Measurements from ENCODE around the gene FAM174B.

The FAM174B gene

GRCh38 chr15:92636401-92636907 lies 19.1 kb downstream of the FAM174B start:
- H3K36me3 ChIP-seq: no peaks in the 10 kb centered on the region
- no peaks in the 10 kb centered on the region for H3K27me3 ChIP-seq
- no peak overlapping the region for H3K27ac ChIP-seq
- H3K4me3 ChIP-seq: no peak overlapping the region
- no peak for DNase-seq
- TF ChIP-seq CTCF (IDR thresholded peaks at IDR 0.05): no peak
- H3K9me3 ChIP-seq: peaks cover 0 to 8% (median 0%) of the 10 kb centered on the region in 3 donors
- intact Hi-C loops (cut with DNase I; ENCODE audit: low total_unique reads): no loop called here
- peaks cover 0 to 42% (median 21%) of the 10 kb centered on the region in 4 donors for H3K4me1 ChIP-seq

GRCh38 chr15:92634671-92635201 lies 20.8 kb downstream of the FAM174B start:
- peaks cover 0 to 42% (median 21%) of the 10 kb centered on the region in 4 donors for H3K4me1 ChIP-seq
- H3K27ac ChIP-seq: no peak overlapping the region
- no peak overlapping the region for H3K4me3 ChIP-seq
- peaks cover 0 to 2% (median 0%) of the 10 kb centered on the region in 3 donors for H3K9me3 ChIP-seq
- TF ChIP-seq CTCF (IDR thresholded peaks at IDR 0.05): no peak
- intact Hi-C loops (cut with DNase I; ENCODE audit: low total_unique reads): no loop called here
- no peaks in the 10 kb centered on the region for H3K27me3 ChIP-seq
- peaks cover 0 to 5% (median 0%) of the 10 kb centered on the region in 3 donors for H3K36me3 ChIP-seq
- no peak for DNase-seq

- H3K4me3 ChIP-seq: no peak overlapping the region
- peaks cover 0 to 39% (median 20%) of the 10 kb centered on the region in 4 donors for H3K4me1 ChIP-seq
- H3K9me3 ChIP-seq: no peaks in the 10 kb centered on the region
- DNase-seq: no peak
- peaks cover 0 to 9% (median 0%) of the 10 kb centered on the region in 3 donors for H3K36me3 ChIP-seq
- TF ChIP-seq CTCF (IDR thresholded peaks at IDR 0.05): no peak
- intact Hi-C loops (cut with DNase I; ENCODE audit: low total_unique reads): no loop called here
- H3K27me3 ChIP-seq: no peaks in the 10 kb centered on the region
- H3K27ac ChIP-seq: no peak overlapping the region
These were observed 21.5 kb downstream of the FAM174B start for GRCh38 chr15:92634060-92634459.

GRCh38 chr15:92633418-92633817 lies 22.2 kb downstream of the FAM174B start:
- TF ChIP-seq CTCF (IDR thresholded peaks at IDR 0.05): no peak
- Histone ChIP-seq H3K27ac (no peak overlapping the region), H3K9me3 (no peaks in the 10 kb centered on the region), H3K27me3 (no peaks in the 10 kb centered on the region), H3K36me3 (peaks cover 0 to 9% (median 0%) of the 10 kb centered on the region in 3 donors), H3K4me3 (no peak overlapping the region), H3K4me1 (peaks cover 0 to 34% (median 16%) of the 10 kb centered on the region in 4 donors)
- intact Hi-C loops (cut with DNase I; ENCODE audit: low total_unique reads): no loop called here
- no peak for DNase-seq

- H3K27me3 ChIP-seq: no peaks in the 10 kb centered on the region
- H3K4me1 ChIP-seq: peaks cover 0 to 30% (median 14%) of the 10 kb centered on the region in 4 donors
- H3K4me3 ChIP-seq: no peak overlapping the region
- H3K9me3 ChIP-seq: no peaks in the 10 kb centered on the region
- intact Hi-C loops (cut with DNase I; ENCODE audit: low total_unique reads): no loop called here
- peaks cover 0 to 9% (median 0%) of the 10 kb centered on the region in 3 donors for H3K36me3 ChIP-seq
- TF ChIP-seq CTCF (IDR thresholded peaks at IDR 0.05): no peak
- H3K27ac ChIP-seq: no peak overlapping the region
- no peak for DNase-seq
These were observed 22.6 kb downstream of the FAM174B start for GRCh38 chr15:92633001-92633400.
